Activated T-cell treated with anti-CD3 and anti-CD28 coated beads, Interleukin-2, amount 50 U/mL, for 72 hours (primary cell): ENCODE results near the gene TIMM8A. TPM values are rescaled to one million over a fixed set of nuclear protein-coding genes. Genes with fewer than 3 reads are reported as not detected.
"Not testable (repeated sequence)": the region's sequence is repeated elsewhere in the genome, so short reads cannot be mapped to it uniquely, and the experiment has no call there.

ENCODE experiments used
- ATAC-seq, 2 donors: fragments of 150-1000 bp; cut with Tn5 transposase; replicated peaks in 1 of 2; 2 replicates each; pipeline ENCODE4 v1.10.0; 2021; ENCODE audit warnings: moderate library complexity in 2 of 2, mild to moderate bottlenecking in 1 of 2
- DNase-seq, 2 donors: peaks; one replicate each; pipeline ENCODE4 v3.0.0; 2021 to 2022; ENCODE audit warnings: mixed read lengths in 1 of 2
- H3K27ac Mint-ChIP-seq: one replicate; pipeline ENCODE4 v1.8.0; 2022; ENCODE audit warnings: mild to moderate bottlenecking, moderate library complexity, mixed read lengths
- H3K27me3 Mint-ChIP-seq: one replicate; pipeline ENCODE4 v1.8.0; 2022; ENCODE audit warnings: low read depth, mixed read lengths
- H3K36me3 Mint-ChIP-seq, 2 donors: one replicate each; pipeline ENCODE4 v1.8.0; 2022; ENCODE audit warnings: mixed read lengths in 2 of 2, mild to moderate bottlenecking in 1 of 2; ENCODE audit not compliant: insufficient read depth in 2 of 2
- H3K4me1 Mint-ChIP-seq: one replicate; pipeline ENCODE4 v1.8.0; 2022; ENCODE audit warnings: low read depth, mixed read lengths
- H3K4me3 Mint-ChIP-seq, 2 donors: one replicate each; pipeline ENCODE4 v1.8.0; 2022; ENCODE audit warnings: mild to moderate bottlenecking in 2 of 2, mixed read lengths in 2 of 2, moderate library complexity in 2 of 2
- H3K9me3 Mint-ChIP-seq, 2 donors: one replicate each; pipeline ENCODE4 v1.8.0; 2022; ENCODE audit warnings: mixed read lengths in 2 of 2
- total RNA-seq, 2 donors: library from RNA; stranded (reverse); gene quantifications; one replicate each; pipeline ENCODE4 v1.2.3, GENCODE V29; 2022

TIMM8A gene
- total RNA-seq, 2 donors from 2014 or later, result 13.8 to 15.7 TPM

DNA sequence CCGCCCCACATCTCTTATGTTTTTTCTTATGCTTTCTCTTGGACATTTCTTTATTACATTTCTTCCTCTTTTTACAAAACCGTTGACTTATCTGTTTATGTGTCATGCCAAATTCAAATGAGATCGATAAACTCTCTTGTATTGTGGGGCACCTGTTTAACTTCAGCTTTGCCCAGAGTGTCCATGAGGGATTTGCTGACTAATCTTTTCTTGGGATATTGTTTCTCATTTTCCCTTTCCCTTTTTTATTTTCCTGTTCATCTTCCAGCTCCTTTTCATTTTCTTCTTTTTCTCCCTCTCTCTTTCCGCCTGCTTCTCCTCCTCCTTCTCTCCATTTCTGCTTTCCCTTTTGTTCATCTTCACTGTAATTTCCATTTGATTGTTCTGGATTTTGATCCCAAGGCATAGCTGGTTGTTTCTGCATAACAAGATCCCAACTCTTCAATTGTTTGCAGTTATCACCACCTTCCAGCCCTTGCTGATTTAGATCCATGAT is 10.7 kb downstream of the TIMM8A start:
- ATAC-seq (no peak), DNase-seq (no peak)
- Mint-ChIP-seq H3K36me3 (no peaks in the 10 kb centered on the region), H3K9me3 (no peaks in the 10 kb centered on the region), H3K27me3 (no peaks in the 10 kb centered on the region), H3K4me3 (no peak overlapping the region), H3K27ac (no peak overlapping the region), H3K4me1 (no peaks in the 10 kb centered on the region)

DNA sequence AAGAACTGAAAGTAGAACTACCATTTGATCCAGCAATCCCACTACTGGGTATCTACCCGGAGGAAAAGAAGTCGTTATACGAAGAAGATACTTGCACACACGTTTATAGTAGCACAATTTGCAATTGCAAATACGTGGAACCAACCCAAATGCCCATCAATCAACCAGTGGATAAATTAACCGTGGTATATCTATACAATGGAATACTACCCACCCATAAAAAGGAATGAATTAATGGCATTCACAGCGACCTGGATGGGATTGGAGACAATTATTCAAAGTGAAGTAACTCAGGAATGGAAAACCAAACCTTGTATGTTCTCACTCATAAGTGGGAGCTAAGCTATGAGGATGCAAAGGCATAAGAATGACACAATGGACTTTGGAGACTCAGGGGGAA is 14.2 kb downstream of the TIMM8A start:
- not testable (repeated sequence) for DNase-seq, H3K9me3 Mint-ChIP-seq, ATAC-seq, H3K4me1 Mint-ChIP-seq, H3K4me3 Mint-ChIP-seq, H3K36me3 Mint-ChIP-seq, H3K27me3 Mint-ChIP-seq, H3K27ac Mint-ChIP-seq

- not testable (repeated sequence) for H3K27ac Mint-ChIP-seq, H3K9me3 Mint-ChIP-seq, DNase-seq, H3K36me3 Mint-ChIP-seq, ATAC-seq, H3K4me3 Mint-ChIP-seq, H3K4me1 Mint-ChIP-seq
- H3K27me3 Mint-ChIP-seq, result peaks cover 20% of the 10 kb centered on the region
These were observed 21.9 kb downstream of the TIMM8A start for GRCh38 chrX:101326600-101326999.

DNA sequence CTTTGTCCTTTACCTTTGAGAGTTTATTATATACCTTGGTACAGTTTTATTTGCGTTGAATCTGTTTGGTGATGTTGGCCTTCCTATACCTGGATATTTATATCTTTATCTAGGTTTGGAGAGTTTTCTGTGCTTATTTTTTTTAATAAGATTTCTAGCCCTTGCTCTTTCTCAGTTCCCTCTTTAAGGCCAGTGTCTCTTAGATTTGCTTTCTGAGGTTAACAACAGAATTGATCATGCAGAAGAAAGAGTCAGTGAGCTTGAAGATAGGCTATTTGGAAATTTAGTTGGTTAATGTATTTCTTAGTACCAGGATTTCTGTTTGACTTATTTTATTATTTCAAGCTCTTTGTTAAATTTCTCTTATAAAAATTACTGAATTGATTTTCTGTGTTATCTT is 44.8 kb downstream of the TIMM8A start:
- H3K27me3 Mint-ChIP-seq, result peaks cover 17% of the 10 kb centered on the region
- DNase-seq (no peak), ATAC-seq (no peak)
- no peak overlapping the region for H3K4me3 Mint-ChIP-seq
- H3K36me3 Mint-ChIP-seq, result no peaks in the 10 kb centered on the region
- no peak overlapping the region for H3K27ac Mint-ChIP-seq
- H3K9me3 Mint-ChIP-seq, result no peaks in the 10 kb centered on the region
- H3K4me1 Mint-ChIP-seq, result no peaks in the 10 kb centered on the region

Other genes starting within 250 kb of the TIMM8A start
- gene DRP2, start 129.0 kb downstream of the TIMM8A start, total RNA-seq, result 1 to 10 TPM in 1 of 2 donors, under 1 TPM in 1; 0.86 to 1.2 TPM
- not detected for gene TAF7L, start 57.4 kb downstream of the TIMM8A start, total RNA-seq
- 1 to 10 TPM; 1.7 to 1.9 TPM for gene BTK, start 37.4 kb upstream of the TIMM8A start, total RNA-seq
- gene RPL36A, start 42.3 kb upstream of the TIMM8A start, total RNA-seq, result 100 to 1,000 TPM; 221 to 294 TPM
- 10 to 100 TPM; 43.7 to 48.1 TPM for gene GLA, start 59.2 kb upstream of the TIMM8A start, total RNA-seq
- 10 to 100 TPM; 15.0 to 17.8 TPM for gene HNRNPH2, start 59.5 kb upstream of the TIMM8A start, total RNA-seq
- gene ARMCX4, start 136.7 kb upstream of the TIMM8A start, total RNA-seq, result 10 to 100 TPM in 1 of 2 donors, 1 to 10 TPM in 1; 7.7 to 10.0 TPM
- gene ARMCX1, start 201.8 kb upstream of the TIMM8A start, total RNA-seq, result 1 to 10 TPM; 2.8 to 3.3 TPM